Astrocyte (in vitro differentiated cells and primary cell): ENCODE results near the gene ATP10A. TPM values are rescaled to one million over a fixed set of nuclear protein-coding genes. Genes with fewer than 3 reads are reported as not detected.
"Not testable (repeated sequence)": the region's sequence is repeated elsewhere in the genome, so short reads cannot be mapped to it uniquely, and the experiment has no call there.

Experiments used
- DNase-seq: peaks from one replicate; pipeline ENCODE4 v3.0.0-alpha.2; 2010; ENCODE audit warnings: low read depth
- FAIRE-seq: peaks from 2 replicates; lab custom pipeline; 2011; peaks lifted over from hg19 to GRCh38; lab: Jason Lieb, UNC
- H2AFZ ChIP-seq: 2 replicates; pipeline ENCODE4 v1.6.0; 2012; ENCODE audit warnings: low read depth, low read length, inconsistent platforms
- H3K27ac ChIP-seq: 2 replicates; pipeline ENCODE4 v1.5.1; 2011; ENCODE audit warnings: low read depth, low read length, inconsistent platforms
- H3K27me3 ChIP-seq: 2 replicates; pipeline ENCODE4 v1.6.0; 2011; ENCODE audit warnings: low read length, inconsistent platforms; ENCODE audit not compliant: insufficient read depth
- H3K36me3 ChIP-seq: 2 replicates; pipeline ENCODE4 v1.5.1; 2011; ENCODE audit warnings: low read length, inconsistent platforms; ENCODE audit not compliant: insufficient read depth
- H3K4me1 ChIP-seq: 2 replicates; pipeline ENCODE4 v1.5.1; 2011; ENCODE audit warnings: low read length, inconsistent platforms; ENCODE audit not compliant: insufficient read depth
- H3K4me2 ChIP-seq: 2 replicates; pipeline ENCODE4 v1.6.0; 2012; ENCODE audit warnings: low read length, inconsistent platforms
- H3K4me3 ChIP-seq: 2 replicates; pipeline ENCODE4 v1.5.1; 2011; ENCODE audit warnings: low read depth, mild to moderate bottlenecking, low read length, inconsistent platforms; ENCODE audit not compliant: insufficient read depth
- H3K79me2 ChIP-seq: 2 replicates; pipeline ENCODE4 v1.6.0; 2012; ENCODE audit warnings: mild to moderate bottlenecking, low read length, inconsistent platforms; ENCODE audit not compliant: insufficient read depth
- H3K9ac ChIP-seq: 2 replicates; pipeline ENCODE4 v1.6.0; 2012; ENCODE audit warnings: mild to moderate bottlenecking, low read length, inconsistent platforms
- H3K9me3 ChIP-seq: 2 replicates; pipeline ENCODE4 v1.5.1; 2012; ENCODE audit warnings: low read depth, mild to moderate bottlenecking, low read length, inconsistent platforms; ENCODE audit not compliant: insufficient read depth
- H4K20me1 ChIP-seq: 2 replicates; pipeline ENCODE4 v1.6.0; 2012; ENCODE audit warnings: low read length, inconsistent platforms; ENCODE audit not compliant: insufficient read depth
- H3K27ac Mint-ChIP-seq: one replicate; pipeline ENCODE4 v1.8.0; 2021; ENCODE audit warnings: mild to moderate bottlenecking, mixed read lengths; ENCODE audit not compliant: unreplicated experiment
- H3K27me3 Mint-ChIP-seq: one replicate; pipeline ENCODE4 v1.8.0; 2021; ENCODE audit warnings: low read depth, mixed read lengths; ENCODE audit not compliant: unreplicated experiment
- H3K36me3 Mint-ChIP-seq: one replicate; pipeline ENCODE4 v1.8.0; 2021; ENCODE audit warnings: low read depth, mixed read lengths; ENCODE audit not compliant: unreplicated experiment
- H3K4me1 Mint-ChIP-seq: one replicate; pipeline ENCODE4 v1.8.0; 2021; ENCODE audit warnings: low read depth, mixed read lengths; ENCODE audit not compliant: unreplicated experiment
- H3K4me3 Mint-ChIP-seq: one replicate; pipeline ENCODE4 v1.8.0; 2021; ENCODE audit warnings: mild to moderate bottlenecking, moderate library complexity, mixed read lengths; ENCODE audit not compliant: unreplicated experiment
- H3K9me3 Mint-ChIP-seq: one replicate; pipeline ENCODE4 v1.8.0; 2021; ENCODE audit warnings: mild to moderate bottlenecking, mixed read lengths; ENCODE audit not compliant: unreplicated experiment
- EZH2 ChIP-seq: IDR thresholded peaks from 2 replicates; pipeline ENCODE4 v1.6.1; 2012; ENCODE audit warnings: mild to moderate bottlenecking, low read length, inconsistent platforms; ENCODE audit not compliant: insufficient read depth
- total RNA-seq: library from RNA; stranded (reverse); gene quantifications from 2 replicates; pipeline ENCODE4 v1.2.1, GENCODE V29; 2021
- TF ChIP-seq, protein P1 (sequence below): IDR thresholded peaks from 2 replicates; pipeline ENCODE4 v1.5.1; 2011; ENCODE audit warnings: low read depth, mild to moderate bottlenecking, inconsistent platforms, low read length, moderate library complexity; ENCODE audit not compliant: insufficient read depth

The ATP10A gene
- total RNA-seq, 1 donor from 2014 or later = 21.1 TPM

- Histone ChIP-seq H3K27ac (no peak overlapping the region), H3K79me2 (no peaks in the 10 kb centered on the region), H3K4me3 (no peak overlapping the region), H3K27me3 (no peaks in the 10 kb centered on the region), H3K36me3 (no peaks in the 10 kb centered on the region), H3K4me1 (peaks cover 10% of the 10 kb centered on the region), H3K9ac (no peak overlapping the region), H3K9me3 (no peaks in the 10 kb centered on the region), H3K4me2 (no peak overlapping the region), H2AFZ (no peak overlapping the region), H4K20me1 (no peaks in the 10 kb centered on the region)
- Mint-ChIP-seq H3K27ac (no peak overlapping the region), H3K4me1 (peaks cover 25% of the 10 kb centered on the region), H3K9me3 (no peaks in the 10 kb centered on the region), H3K27me3 (peaks cover 14% of the 10 kb centered on the region), H3K36me3 (no peaks in the 10 kb centered on the region), H3K4me3 (no peak overlapping the region)
- TF ChIP-seq, protein P1, sequence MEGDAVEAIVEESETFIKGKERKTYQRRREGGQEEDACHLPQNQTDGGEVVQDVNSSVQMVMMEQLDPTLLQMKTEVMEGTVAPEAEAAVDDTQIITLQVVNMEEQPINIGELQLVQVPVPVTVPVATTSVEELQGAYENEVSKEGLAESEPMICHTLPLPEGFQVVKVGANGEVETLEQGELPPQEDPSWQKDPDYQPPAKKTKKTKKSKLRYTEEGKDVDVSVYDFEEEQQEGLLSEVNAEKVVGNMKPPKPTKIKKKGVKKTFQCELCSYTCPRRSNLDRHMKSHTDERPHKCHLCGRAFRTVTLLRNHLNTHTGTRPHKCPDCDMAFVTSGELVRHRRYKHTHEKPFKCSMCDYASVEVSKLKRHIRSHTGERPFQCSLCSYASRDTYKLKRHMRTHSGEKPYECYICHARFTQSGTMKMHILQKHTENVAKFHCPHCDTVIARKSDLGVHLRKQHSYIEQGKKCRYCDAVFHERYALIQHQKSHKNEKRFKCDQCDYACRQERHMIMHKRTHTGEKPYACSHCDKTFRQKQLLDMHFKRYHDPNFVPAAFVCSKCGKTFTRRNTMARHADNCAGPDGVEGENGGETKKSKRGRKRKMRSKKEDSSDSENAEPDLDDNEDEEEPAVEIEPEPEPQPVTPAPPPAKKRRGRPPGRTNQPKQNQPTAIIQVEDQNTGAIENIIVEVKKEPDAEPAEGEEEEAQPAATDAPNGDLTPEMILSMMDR = no peak
- TF ChIP-seq EZH2 = no peak
- DNase-seq = no peak
- FAIRE-seq = no peak
These were observed 221.8 kb downstream of the ATP10A start for GRCh38 chr15:25641361-25641760.

GRCh38 chr15:25640959-25641358, 222.2 kb downstream of the ATP10A start:
- not testable (repeated sequence) for H3K36me3 ChIP-seq, H3K27ac ChIP-seq, H3K27me3 ChIP-seq, H2AFZ ChIP-seq, FAIRE-seq, H3K9me3 Mint-ChIP-seq, H3K4me1 ChIP-seq, H3K36me3 Mint-ChIP-seq, H3K4me3 ChIP-seq, H3K9me3 ChIP-seq, H3K9ac ChIP-seq, H3K4me2 ChIP-seq, H3K27ac Mint-ChIP-seq, DNase-seq, H3K79me2 ChIP-seq, H4K20me1 ChIP-seq, H3K4me3 Mint-ChIP-seq
- H3K4me1 Mint-ChIP-seq = peaks cover 25% of the 10 kb centered on the region
- peaks cover 16% of the 10 kb centered on the region for H3K27me3 Mint-ChIP-seq

GRCh38 chr15:25640381-25640780, 222.7 kb downstream of the ATP10A start:
- TF ChIP-seq EZH2 = no peak
- TF ChIP-seq, protein P1 = no peak

DNA sequence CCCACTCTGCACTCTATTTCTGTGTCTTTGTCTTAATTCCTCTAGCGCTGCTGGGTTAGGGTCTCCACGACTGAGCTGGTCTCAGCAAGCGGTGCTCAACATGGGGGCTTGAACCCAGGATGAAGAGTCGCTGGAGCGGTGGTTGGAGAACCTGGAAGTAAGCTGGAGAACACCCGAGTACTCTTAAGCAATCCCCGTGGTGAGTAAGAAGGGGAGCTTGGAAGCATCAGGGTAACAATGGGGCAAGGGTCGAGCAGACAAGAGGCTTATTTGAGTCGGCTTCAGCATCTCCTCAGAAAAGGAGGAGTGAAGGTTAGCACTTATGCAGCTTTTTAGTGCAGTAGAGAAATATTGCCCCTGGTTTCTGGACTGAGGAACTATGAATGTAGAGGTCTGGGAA, 226.6 kb downstream of the ATP10A start:
- not testable (repeated sequence) for H3K36me3 ChIP-seq, H3K4me3 Mint-ChIP-seq, H3K79me2 ChIP-seq, H3K9me3 Mint-ChIP-seq, H3K36me3 Mint-ChIP-seq, H3K4me3 ChIP-seq, H3K27me3 ChIP-seq, H3K27ac ChIP-seq, H4K20me1 ChIP-seq, H3K9ac ChIP-seq, H3K4me2 ChIP-seq, H3K27ac Mint-ChIP-seq, DNase-seq, H3K9me3 ChIP-seq, H3K4me1 ChIP-seq, FAIRE-seq, H2AFZ ChIP-seq
- H3K4me1 Mint-ChIP-seq = peaks cover 13% of the 10 kb centered on the region
- peaks cover 21% of the 10 kb centered on the region for H3K27me3 Mint-ChIP-seq

More at GRCh38 chr15:25640381-25640780, 222.7 kb downstream of the ATP10A start:
- Histone ChIP-seq H3K4me3 (no peak overlapping the region), H3K79me2 (no peaks in the 10 kb centered on the region), H3K27me3 (no peaks in the 10 kb centered on the region), H3K36me3 (no peaks in the 10 kb centered on the region), H3K9me3 (no peaks in the 10 kb centered on the region), H3K27ac (no peak overlapping the region), H3K4me1 (peaks cover 10% of the 10 kb centered on the region), H3K9ac (no peak overlapping the region), H2AFZ (no peak overlapping the region), H3K4me2 (no peak overlapping the region), H4K20me1 (no peaks in the 10 kb centered on the region)
- FAIRE-seq (no peak), DNase-seq (no peak)
- Mint-ChIP-seq H3K4me3 (no peak overlapping the region), H3K4me1 (peaks cover 27% of the 10 kb centered on the region), H3K27me3 (peaks cover 16% of the 10 kb centered on the region), H3K27ac (no peak overlapping the region), H3K9me3 (no peaks in the 10 kb centered on the region), H3K36me3 (no peaks in the 10 kb centered on the region)
